HG02588 (cell line): Measurements from ENCODE around the gene DGCR6L.
"Not testable (repeated sequence)": the region's sequence is repeated elsewhere in the genome, so short reads cannot be mapped to it uniquely, and the experiment has no call there.

ENCODE experiments used
- ATAC-seq: cut with Tn5 transposase; IDR thresholded peaks from one replicate; pipeline ENCODE4 v1.9.1; 2021; ENCODE audit warnings: mild to moderate bottlenecking, moderate library complexity; ENCODE audit not compliant: unreplicated experiment

Gene DGCR6L

GRCh38 chr22:20277936-20278635, 41.8 kb downstream of the DGCR6L start:
- ATAC-seq: not testable (repeated sequence)

GRCh38 chr22:20276468-20276867, 43.4 kb downstream of the DGCR6L start:
- ATAC-seq: no peak

- no peak for ATAC-seq
Measured at GRCh38 chr22:20275836-20276235, 44.0 kb downstream of the DGCR6L start.

DNA sequence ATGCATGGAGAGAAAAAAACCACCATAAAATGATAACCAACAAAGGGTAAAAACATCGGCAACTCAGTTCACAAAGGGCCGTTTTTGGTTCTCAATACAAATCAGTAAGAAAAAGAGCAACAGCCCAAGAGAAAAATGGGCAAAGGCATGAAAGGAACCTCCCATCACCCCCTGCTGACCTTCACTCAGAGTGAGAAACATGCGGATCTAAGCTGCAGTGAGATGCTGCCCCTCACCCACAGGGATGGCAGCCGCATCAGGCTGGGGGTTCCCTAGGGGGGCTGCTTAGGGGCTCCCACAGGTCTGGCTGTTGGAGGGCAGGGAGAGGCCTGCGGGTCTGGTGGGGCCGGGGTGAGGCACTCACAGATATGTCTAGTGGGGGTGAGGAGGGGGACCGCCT, 44.5 kb downstream of the DGCR6L start:
- not testable (repeated sequence) for ATAC-seq

DNA sequence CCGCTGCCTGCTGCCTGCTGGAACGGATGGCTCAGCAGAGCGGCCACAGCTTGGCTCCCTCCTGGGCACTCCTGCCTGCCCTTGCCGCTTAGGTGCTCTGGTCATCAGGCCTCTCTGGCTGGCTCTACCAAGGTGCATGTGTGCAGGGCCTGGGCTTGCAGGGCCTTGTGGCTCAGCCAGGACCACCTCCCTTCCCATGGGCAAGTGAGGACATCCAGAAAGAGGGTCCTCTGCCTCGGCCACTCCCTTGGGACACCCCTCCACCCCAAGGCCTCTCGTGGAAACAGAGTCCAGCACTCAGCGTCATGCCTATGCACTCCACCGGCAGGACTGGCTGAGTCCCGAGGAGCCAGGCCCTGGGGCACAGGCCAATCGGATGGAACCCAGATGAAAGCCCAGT, 45.5 kb downstream of the DGCR6L start:
- ATAC-seq: not testable (repeated sequence)

DNA sequence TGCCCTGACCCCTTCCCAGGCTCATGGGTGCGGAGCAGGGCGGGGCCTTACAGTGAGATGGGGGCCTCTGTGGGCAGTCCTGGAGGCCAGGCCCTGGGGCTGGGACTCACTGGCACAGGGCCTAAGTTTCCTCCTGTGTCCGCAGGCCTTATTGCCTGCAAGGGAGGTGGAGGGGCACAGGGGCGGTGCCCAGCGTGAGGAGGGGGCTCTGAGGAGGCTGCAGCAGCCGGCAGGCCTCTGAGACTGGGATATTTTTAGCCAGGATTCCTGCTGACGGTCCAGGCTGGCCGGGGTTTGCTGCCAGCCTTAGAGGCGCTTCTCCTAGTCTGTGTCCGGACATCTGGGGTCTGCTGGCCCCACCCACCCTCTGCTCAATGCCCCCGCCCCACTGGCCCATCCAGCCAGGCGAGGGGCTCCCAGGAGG, 46.1 kb downstream of the DGCR6L start:
- ATAC-seq: no peak

DNA sequence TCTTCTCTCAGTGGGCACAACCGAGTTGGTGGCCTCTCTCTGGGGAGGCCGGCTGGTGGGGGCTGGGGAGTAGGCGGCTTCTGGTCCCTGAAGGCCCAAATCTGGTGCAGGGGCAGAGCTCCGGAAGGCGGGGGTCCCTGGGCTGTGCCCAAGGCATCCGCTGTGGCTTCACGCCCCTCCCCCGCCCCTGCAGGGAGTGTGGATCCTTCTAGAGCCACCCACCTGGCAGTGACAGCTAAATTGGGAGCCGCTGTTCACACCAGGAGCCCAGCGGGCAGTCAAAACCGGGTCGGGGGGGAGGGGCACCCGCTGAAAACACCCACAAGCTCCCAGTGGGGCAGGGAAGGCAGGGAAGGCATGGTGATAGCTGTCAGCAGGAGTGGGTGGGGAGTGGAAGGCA, 47.2 kb downstream of the DGCR6L start:
- no peak for ATAC-seq

DNA sequence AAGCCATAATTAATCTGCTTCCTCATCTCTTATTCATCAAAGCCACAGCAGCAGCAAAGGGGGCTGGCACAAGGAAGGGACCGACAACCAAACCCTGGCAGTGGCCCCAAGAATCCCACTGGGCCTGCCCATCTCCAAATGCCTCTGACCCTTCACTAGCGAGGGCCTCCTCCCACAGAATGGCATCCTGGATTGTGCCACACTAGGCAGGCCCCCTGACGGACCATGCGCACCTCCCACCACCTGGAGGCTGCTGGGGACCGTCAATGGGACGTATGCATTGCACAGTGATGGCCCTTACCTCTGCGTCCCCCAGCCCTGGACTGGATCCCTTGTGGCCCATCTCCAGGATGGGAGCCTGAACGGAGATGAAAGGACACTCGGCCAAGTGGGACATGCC, 47.7 kb downstream of the DGCR6L start:
- ATAC-seq: no peak

DNA sequence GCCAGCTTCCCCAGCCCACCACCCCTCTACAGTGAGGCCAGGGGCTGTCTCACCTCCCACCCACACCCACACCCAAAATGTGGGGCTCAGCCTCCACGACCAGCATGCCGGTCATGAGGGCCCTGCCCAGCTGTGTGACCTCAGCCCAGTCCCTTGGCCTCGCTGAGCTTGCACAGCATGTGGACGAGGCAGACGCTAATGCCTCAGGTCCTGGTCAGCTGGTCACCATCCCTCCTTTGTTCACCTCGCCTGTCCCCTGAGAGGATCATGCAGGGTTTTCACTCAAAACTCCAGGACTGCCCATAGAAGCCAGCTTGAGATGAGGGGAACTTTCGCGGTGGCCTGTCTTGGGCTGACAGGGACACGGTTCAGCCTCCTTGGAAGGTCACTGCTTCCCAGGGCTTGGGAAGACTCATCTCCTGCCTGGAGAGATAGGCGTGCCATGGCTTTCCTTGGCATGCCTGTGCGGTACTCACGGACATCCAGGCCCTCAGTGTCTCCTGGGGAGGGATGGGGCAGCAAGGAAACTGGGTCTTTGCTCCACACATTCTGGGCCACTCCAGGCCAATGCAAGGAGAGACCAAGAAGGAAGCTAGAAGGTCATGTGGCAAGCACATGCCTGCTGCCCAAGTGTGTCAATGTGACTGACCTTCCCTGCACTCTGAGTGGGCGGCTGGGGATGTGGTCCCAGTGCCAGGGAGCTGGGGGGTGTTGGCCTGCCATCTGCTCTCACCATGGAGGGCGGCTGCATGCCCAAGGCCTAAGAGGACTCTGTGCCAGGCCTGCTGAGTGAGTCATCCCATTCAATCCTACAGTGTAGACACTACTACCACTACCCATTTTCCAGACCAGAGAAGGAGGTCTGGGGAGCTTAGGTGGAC, 48.5 kb downstream of the DGCR6L start:
- ATAC-seq: no peak

DNA sequence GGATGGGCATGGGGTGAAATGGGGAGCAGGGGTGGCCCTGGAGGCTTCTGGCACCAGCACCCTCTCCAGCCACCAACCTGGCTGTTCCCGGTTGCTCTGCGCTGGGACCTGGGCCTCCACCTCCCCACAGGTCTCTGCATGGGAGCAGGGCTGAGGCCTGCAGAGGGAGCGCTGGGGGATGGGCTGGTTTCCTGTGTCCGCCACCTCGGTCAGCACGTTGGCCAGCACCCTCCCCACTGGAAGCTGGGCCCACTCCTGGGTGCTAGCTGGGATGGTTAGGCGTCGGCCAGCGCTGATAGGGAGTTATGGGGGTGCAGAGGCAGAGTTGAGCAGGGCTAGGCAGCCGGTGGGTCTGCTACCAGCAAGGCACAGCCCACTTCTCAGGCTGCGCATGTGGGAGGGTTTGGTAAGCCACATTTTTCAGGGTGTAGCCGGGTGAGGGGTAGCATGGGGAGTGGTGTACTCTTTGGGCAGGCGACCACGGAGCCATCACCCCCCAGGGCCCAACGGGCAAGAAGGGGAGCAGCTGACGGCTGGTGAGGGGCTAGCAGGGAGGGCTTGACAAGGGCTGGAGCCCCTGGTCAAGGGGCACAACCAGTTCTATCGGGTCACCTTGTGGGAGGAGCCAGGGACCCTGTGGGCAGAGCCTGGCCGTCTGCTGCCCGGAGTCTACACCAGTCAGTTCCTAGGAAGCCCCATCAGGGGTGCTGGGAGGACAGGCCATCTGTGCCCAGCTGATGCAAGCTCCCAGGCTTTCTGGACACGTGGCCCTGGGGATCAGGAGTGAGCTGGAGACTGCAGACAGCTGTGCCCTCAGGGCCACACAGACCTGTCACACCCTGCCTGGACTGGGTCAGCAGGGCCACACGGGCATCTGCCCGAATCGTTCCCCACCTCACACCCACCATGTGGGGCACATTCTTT, 49.4 kb downstream of the DGCR6L start:
- ATAC-seq: not testable (repeated sequence)

GRCh38 chr22:20269673-20270072, 50.2 kb downstream of the DGCR6L start:
- ATAC-seq: not testable (repeated sequence)

DNA sequence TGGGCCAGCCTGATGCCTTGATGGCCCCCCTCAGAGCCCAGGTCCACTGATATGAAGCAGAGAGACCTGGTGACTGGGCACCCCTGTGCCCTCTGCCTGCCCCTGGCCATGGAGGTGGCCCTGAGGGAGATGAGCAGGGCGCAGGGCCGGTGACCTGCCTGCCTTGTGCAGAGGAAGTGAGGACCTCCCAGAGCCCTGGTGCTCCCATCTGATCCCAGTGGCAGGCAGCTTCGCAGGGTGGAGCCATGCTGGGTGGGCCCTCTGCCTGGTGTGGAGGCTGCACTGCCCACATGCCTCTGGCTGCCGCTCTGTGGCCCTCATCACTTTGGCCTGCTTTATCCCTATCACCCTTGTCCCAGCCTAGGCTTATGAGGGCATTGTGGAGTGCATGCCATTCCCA, 50.7 kb downstream of the DGCR6L start:
- ATAC-seq: not testable (repeated sequence)

DNA sequence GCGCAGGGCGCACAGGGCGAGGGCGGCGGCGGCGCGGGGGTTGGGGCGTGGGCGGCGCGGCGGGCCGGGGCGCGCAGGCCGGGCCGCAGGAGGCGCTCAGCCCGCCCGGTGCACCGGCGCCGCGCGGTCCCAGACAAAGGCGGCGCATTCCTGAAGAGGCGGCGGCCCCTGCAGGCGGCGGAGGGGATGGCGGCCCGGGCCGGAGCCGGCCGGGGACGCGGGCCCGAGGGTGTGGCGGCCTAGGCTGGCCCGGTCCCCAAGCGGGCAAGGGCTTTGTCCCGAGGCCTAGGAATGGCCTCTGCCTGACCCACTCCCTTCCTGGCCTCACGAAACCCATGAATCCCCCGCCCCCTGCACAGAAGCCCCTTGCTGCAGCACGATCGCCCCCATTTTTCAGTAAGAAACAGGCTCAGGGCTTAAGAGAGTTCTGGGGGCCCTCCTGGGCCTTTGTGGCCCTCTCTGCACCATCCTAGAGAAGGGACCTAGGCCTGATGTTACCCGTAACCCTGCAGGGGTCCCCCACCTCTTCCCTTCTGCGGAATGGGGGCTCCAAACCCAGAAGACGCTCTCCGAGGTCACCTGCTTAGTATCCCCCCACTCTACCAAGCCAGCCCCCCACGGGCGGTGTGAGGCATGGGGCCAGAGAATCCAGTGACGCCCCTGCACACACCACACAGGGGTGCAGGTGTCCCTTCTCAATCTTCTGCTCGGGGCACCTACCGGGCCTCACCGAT, 51.4 kb downstream of the DGCR6L start, which contains the start of gene RTN4R:
RTN4R (minus strand) TSS at position 40 of the 734 bp plus-strand sequence. CDS start 226 bp downstream, outside the sequence.
- no peak for ATAC-seq

GRCh38 chr22:20267441-20268278, 52.2 kb downstream of the DGCR6L start:
- no peak for ATAC-seq

- ATAC-seq: not testable (repeated sequence)
Measured at GRCh38 chr22:20266667-20267440, 53.0 kb downstream of the DGCR6L start.

GRCh38 chr22:20265772-20266666, 53.8 kb downstream of the DGCR6L start:
- not testable (repeated sequence) for ATAC-seq

GRCh38 chr22:20264614-20265452, 55.0 kb downstream of the DGCR6L start:
- no peak for ATAC-seq
